HCT116 (cell line): ENCODE results near the gene OR2T2.
"Not testable (repeated sequence)": the region's sequence is repeated elsewhere in the genome, so short reads cannot be mapped to it uniquely, and the experiment has no call there.

Experiments
- ATF3 ChIP-seq: IDR thresholded peaks from 2 replicates; pipeline ENCODE4 v1.6.1; 2012
- CEBPB ChIP-seq: IDR thresholded peaks from 2 replicates; pipeline ENCODE4 v1.6.1; 2012; ENCODE audit warnings: low read depth
- CTCF ChIP-seq, 3 experiments: fragments of 200-600 bp in 1 of 3; sonication (generic) in 1 of 3; IDR thresholded peaks in 2 of 3; conservative IDR thresholded peaks in 1 of 3; 2 replicates each; pipeline ENCODE4 v1.5.1; 2012 to 2017; ENCODE audit warnings: low read depth in 2 of 3, low read length in 2 of 3, antibody characterized with exemption in 1 of 3, borderline replicate concordance in 1 of 3, control low read depth in 1 of 3, mild to moderate bottlenecking in 1 of 3, mixed read lengths in 1 of 3, mixed run types in 1 of 3, moderate library complexity in 1 of 3; ENCODE audit not compliant: insufficient read depth in 1 of 3
- EGR1 ChIP-seq: IDR thresholded peaks from 2 replicates; pipeline ENCODE4 v1.6.1; 2012; ENCODE audit warnings: low read depth
- ELF1 ChIP-seq: IDR thresholded peaks from 2 replicates; pipeline ENCODE4 v1.6.1; 2012; ENCODE audit warnings: low read depth, borderline replicate concordance
- EZH2 ChIP-seq: fragments of 200-600 bp; sonication (generic); IDR thresholded peaks from 2 replicates; pipeline ENCODE4 v1.6.1; 2017; ENCODE audit warnings: antibody characterized with exemption, mixed run types
- JUND ChIP-seq: IDR thresholded peaks from 2 replicates; pipeline ENCODE4 v1.6.1; 2012
- MAX ChIP-seq: IDR thresholded peaks from 2 replicates; pipeline ENCODE4 v1.6.1; 2012
- POLR2AphosphoS5 ChIP-seq: IDR thresholded peaks from 2 replicates; pipeline ENCODE4 v1.6.1; 2011; ENCODE audit warnings: mild to moderate bottlenecking, low read depth, low read length, moderate library complexity
- REST ChIP-seq: IDR thresholded peaks from 2 replicates; pipeline ENCODE4 v1.6.1; 2012; ENCODE audit warnings: low read depth
- SP1 ChIP-seq: IDR thresholded peaks from 2 replicates; pipeline ENCODE4 v1.6.1; 2012; ENCODE audit warnings: low read depth
- ZFX ChIP-seq: fragments of 450-650 bp; IDR thresholded peaks from 2 replicates; pipeline ENCODE4 v1.6.1; 2017
- ZNF274 ChIP-seq: fragments of 200-500 bp; sonication (Bioruptor generic); IDR thresholded peaks from 2 replicates; pipeline ENCODE4 v1.6.1; 2014; ENCODE audit warnings: mild to moderate bottlenecking, low read depth, low read length, inconsistent platforms

GRCh38 chr1:248428192-248428533 is 17.3 kb upstream of the OR2T2 start:
- TF ChIP-seq ZFX; CTCF (IDR thresholded peaks at IDR 0.05 in 2 of 3, conservative IDR thresholded peaks at IDR 0.05 in 1 of 3; ENCODE audit: borderline replicate concordance in 1 of 3, insufficient read depth in 1 of 3, low read depth in 2 of 3, low read length in 2 of 3); EZH2; ELF1; POLR2AphosphoS5; CEBPB; ZNF274; SP1; ATF3; MAX; EGR1; REST; JUND: not testable (repeated sequence)
